Sigmoid colon (tissue), 4 donors: Measurements from ENCODE around the gene CACNA1E.
"Not testable (repeated sequence)": the region's sequence is repeated elsewhere in the genome, so short reads cannot be mapped to it uniquely, and the experiment has no call there.

ENCODE experiments used
- EP300 ChIP-seq, 4 donors: sonication (generic); formaldehyde crosslinking; IDR thresholded peaks; one replicate each; pipeline ENCODE4 v1.6.1; 2017; ENCODE audit warnings: antibody characterized with exemption in 4 of 4
- POLR2A ChIP-seq, 2 donors: fragments of 450-650 bp; IDR thresholded peaks; one replicate each; pipeline ENCODE4 v1.6.1; 2016; ENCODE audit warnings: antibody characterized with exemption in 2 of 2, mild to moderate bottlenecking in 2 of 2, moderate library complexity in 2 of 2
- POLR2AphosphoS5 ChIP-seq, 4 donors: sonication (generic); formaldehyde crosslinking; IDR thresholded peaks; one replicate each; pipeline ENCODE4 v1.6.1; 2017; ENCODE audit warnings: antibody characterized with exemption in 4 of 4
- TF ChIP-seq, protein P1 (sequence below), 4 experiments: fragments of 450-650 bp in 3 of 4; fragments of 200-600 bp in 1 of 4; IDR thresholded peaks; one replicate each; pipeline ENCODE4 v1.5.1; 2016 to 2019; ENCODE audit warnings: antibody characterized with exemption in 4 of 4, mild to moderate bottlenecking in 3 of 4, moderate library complexity in 2 of 4

DNA sequence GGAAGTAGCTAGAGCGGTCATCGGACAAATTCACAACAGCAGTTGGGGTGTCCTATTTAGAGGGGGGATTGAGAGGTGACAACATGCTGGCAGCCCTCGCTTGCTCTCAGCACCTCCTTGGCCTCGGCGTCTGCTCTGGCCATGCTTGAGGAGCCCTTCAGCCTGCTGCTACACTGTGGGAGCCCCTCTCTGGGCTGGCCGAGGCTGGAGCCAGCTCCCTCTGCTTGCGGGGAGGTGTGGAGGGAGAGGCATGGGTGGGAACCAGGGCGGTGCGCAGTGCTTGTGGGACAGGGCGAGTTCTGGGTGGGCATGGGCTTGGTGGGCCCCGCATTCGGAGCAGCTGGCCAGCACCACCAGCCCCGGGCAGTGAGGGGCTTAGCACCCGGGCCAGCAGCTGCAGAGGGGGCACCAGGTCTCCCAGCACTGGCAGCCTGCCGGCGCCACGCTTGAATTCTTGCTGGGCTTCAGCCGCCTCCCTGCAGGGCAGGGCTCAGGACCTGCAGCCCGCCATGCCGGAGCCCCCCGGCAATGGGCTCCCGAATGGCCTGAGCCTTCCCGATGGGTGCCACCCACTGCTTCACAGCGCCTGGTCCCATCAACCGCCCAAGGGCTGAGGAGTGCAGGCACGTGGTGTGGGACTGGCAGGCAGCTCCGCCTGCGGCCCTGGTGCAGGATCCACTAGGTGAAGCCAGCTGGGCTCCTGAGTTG is 349.0 kb downstream of the CACNA1E start:
- not testable (repeated sequence) for TF ChIP-seq EP300, POLR2A, POLR2AphosphoS5 (IDR thresholded peaks at IDR 0.05)
- TF ChIP-seq, protein P1, sequence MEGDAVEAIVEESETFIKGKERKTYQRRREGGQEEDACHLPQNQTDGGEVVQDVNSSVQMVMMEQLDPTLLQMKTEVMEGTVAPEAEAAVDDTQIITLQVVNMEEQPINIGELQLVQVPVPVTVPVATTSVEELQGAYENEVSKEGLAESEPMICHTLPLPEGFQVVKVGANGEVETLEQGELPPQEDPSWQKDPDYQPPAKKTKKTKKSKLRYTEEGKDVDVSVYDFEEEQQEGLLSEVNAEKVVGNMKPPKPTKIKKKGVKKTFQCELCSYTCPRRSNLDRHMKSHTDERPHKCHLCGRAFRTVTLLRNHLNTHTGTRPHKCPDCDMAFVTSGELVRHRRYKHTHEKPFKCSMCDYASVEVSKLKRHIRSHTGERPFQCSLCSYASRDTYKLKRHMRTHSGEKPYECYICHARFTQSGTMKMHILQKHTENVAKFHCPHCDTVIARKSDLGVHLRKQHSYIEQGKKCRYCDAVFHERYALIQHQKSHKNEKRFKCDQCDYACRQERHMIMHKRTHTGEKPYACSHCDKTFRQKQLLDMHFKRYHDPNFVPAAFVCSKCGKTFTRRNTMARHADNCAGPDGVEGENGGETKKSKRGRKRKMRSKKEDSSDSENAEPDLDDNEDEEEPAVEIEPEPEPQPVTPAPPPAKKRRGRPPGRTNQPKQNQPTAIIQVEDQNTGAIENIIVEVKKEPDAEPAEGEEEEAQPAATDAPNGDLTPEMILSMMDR (IDR thresholded peaks at IDR 0.05), result not testable (repeated sequence)
